ENCODE results near the gene PRR11. TPM values are rescaled to one million over a fixed set of nuclear protein-coding genes. Genes with fewer than 3 reads are reported as not detected.

Gene PRR11
- total and polyA plus RNA-seq, 4 donors: 0.63 to 4.2 (median 2.0) TPM

DNA sequence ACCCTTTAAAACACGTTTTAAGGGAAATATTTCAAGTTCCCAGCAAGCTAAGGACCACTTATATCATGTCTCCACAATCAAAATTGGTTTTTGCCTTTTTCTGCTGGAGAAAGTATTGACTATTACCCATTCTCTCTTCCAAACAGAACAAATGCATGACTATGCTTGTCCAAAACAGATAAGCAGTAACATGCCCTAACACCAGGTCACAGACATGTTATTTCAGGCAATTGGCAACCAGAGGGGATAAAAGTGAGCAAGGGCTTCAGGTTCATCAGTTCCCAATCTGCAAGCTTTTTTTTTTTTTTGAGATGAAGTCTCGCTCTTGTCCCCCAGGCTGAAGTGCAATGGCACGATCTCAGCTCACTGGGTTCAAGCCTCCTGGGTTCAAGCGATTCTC is 15.6 kb upstream of the PRR11 start:
- TF ChIP-seq, protein P1, sequence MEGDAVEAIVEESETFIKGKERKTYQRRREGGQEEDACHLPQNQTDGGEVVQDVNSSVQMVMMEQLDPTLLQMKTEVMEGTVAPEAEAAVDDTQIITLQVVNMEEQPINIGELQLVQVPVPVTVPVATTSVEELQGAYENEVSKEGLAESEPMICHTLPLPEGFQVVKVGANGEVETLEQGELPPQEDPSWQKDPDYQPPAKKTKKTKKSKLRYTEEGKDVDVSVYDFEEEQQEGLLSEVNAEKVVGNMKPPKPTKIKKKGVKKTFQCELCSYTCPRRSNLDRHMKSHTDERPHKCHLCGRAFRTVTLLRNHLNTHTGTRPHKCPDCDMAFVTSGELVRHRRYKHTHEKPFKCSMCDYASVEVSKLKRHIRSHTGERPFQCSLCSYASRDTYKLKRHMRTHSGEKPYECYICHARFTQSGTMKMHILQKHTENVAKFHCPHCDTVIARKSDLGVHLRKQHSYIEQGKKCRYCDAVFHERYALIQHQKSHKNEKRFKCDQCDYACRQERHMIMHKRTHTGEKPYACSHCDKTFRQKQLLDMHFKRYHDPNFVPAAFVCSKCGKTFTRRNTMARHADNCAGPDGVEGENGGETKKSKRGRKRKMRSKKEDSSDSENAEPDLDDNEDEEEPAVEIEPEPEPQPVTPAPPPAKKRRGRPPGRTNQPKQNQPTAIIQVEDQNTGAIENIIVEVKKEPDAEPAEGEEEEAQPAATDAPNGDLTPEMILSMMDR (IDR thresholded peaks at IDR 0.05; ENCODE audit: control extremely low read depth, extremely low read depth): no peak
- Histone ChIP-seq H3K36me3 (ENCODE audit: control insufficient read depth in 4 of 4, insufficient read depth in 4 of 4, low read length in 4 of 4) (peaks cover 0 to 4% (median 1%) of the 10 kb centered on the region in 4 donors), H3K4me1 (ENCODE audit: control insufficient read depth in 5 of 5, insufficient read depth in 5 of 5, low read length in 5 of 5) (peaks cover 0 to 3% (median 0%) of the 10 kb centered on the region in 5 donors), H3K27ac (ENCODE audit: low read depth in 1 of 2, low read length in 1 of 2) (no peak overlapping the region), H3K4me3 (no peak overlapping the region), H3K9me3 (ENCODE audit: control insufficient read depth in 4 of 4, insufficient read depth in 3 of 4, low read length in 3 of 4) (no peaks in the 10 kb centered on the region), H3K27me3 (ENCODE audit: control insufficient read depth in 3 of 3, insufficient read depth in 3 of 3, low read length in 2 of 3) (no peaks in the 10 kb centered on the region), H3K9ac (ENCODE audit: insufficient read depth in 1 of 2, low read length in 2 of 2) (no peak overlapping the region)
- WGBS, 2 donors: 97 to 98% methylated on average over 4 of the region's 4 CpGs
- ATAC-seq (ENCODE audit: insufficient read depth, low FRiP score) (no peak), DNase-seq (no peak)

DNA sequence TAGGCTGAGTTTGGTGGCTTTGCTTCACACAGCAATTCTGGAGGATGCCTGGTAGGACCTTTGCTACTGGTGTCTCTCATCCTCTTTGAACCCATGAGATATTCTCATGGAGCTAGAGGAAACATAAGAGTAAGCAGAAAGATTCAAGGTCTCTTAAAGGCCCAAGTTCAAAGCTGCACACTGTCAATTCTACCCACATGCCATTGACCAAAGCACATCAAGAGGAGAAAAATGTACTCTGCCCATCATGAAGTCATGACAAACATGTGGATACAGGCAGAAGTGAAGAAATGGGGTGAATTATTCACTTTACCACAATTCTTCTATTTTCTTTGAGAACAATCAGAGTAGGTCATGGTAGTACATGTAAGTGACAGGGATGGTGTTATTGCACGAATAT is 13.7 kb upstream of the PRR11 start:
- Histone ChIP-seq H3K4me3 (no peak overlapping the region), H3K9me3 (ENCODE audit: control insufficient read depth in 4 of 4, insufficient read depth in 3 of 4, low read length in 3 of 4) (no peaks in the 10 kb centered on the region), H3K4me1 (ENCODE audit: control insufficient read depth in 5 of 5, insufficient read depth in 5 of 5, low read length in 5 of 5) (peaks cover 0 to 3% (median 0%) of the 10 kb centered on the region in 5 donors), H3K9ac (ENCODE audit: insufficient read depth in 1 of 2, low read length in 2 of 2) (no peak overlapping the region), H3K36me3 (ENCODE audit: control insufficient read depth in 4 of 4, insufficient read depth in 4 of 4, low read length in 4 of 4) (peaks cover 0 to 4% (median 1%) of the 10 kb centered on the region in 4 donors), H3K27me3 (ENCODE audit: control insufficient read depth in 3 of 3, insufficient read depth in 3 of 3, low read length in 2 of 3) (no peaks in the 10 kb centered on the region), H3K27ac (ENCODE audit: low read depth in 1 of 2, low read length in 1 of 2) (no peak overlapping the region)
- ATAC-seq (ENCODE audit: insufficient read depth, low FRiP score): no peak
- DNase-seq: no peak
- WGBS, 2 donors: 96 to 97% methylated on average over 1 of the region's 1 CpG
- TF ChIP-seq, protein P1 (IDR thresholded peaks at IDR 0.05; ENCODE audit: control extremely low read depth, extremely low read depth): no peak

GRCh38 chr17:59145571-59146096 is 9.9 kb upstream of the PRR11 start:
- 73 to 91% methylated on average over 4 of the region's 4 CpGs for WGBS, 2 donors
- Histone ChIP-seq H3K27me3 (ENCODE audit: control insufficient read depth in 3 of 3, insufficient read depth in 3 of 3, low read length in 2 of 3) (no peaks in the 10 kb centered on the region), H3K9me3 (ENCODE audit: control insufficient read depth in 4 of 4, insufficient read depth in 3 of 4, low read length in 3 of 4) (no peaks in the 10 kb centered on the region), H3K4me1 (ENCODE audit: control insufficient read depth in 5 of 5, insufficient read depth in 5 of 5, low read length in 5 of 5) (peaks cover 0 to 4% (median 0%) of the 10 kb centered on the region in 5 donors), H3K9ac (ENCODE audit: insufficient read depth in 1 of 2, low read length in 2 of 2) (no peak overlapping the region), H3K4me3 (no peak overlapping the region), H3K27ac (ENCODE audit: low read depth in 1 of 2, low read length in 1 of 2) (no peak overlapping the region), H3K36me3 (ENCODE audit: control insufficient read depth in 4 of 4, insufficient read depth in 4 of 4, low read length in 4 of 4) (peaks cover 0 to 4% (median under 1%) of the 10 kb centered on the region in 4 donors)
- TF ChIP-seq, protein P1 (IDR thresholded peaks at IDR 0.05; ENCODE audit: control extremely low read depth, extremely low read depth): no peak
- DNase-seq: no peak
- no peak for ATAC-seq (ENCODE audit: insufficient read depth, low FRiP score)

GRCh38 chr17:59149051-59149450 is 6.5 kb upstream of the PRR11 start:
- Histone ChIP-seq H3K36me3 (ENCODE audit: control insufficient read depth in 4 of 4, insufficient read depth in 4 of 4, low read length in 4 of 4) (peaks cover 0 to 4% (median under 1%) of the 10 kb centered on the region in 4 donors), H3K9ac (ENCODE audit: insufficient read depth in 1 of 2, low read length in 2 of 2) (no peak overlapping the region), H3K27me3 (ENCODE audit: control insufficient read depth in 3 of 3, insufficient read depth in 3 of 3, low read length in 2 of 3) (no peaks in the 10 kb centered on the region), H3K9me3 (ENCODE audit: control insufficient read depth in 4 of 4, insufficient read depth in 3 of 4, low read length in 3 of 4) (no peaks in the 10 kb centered on the region), H3K27ac (ENCODE audit: low read depth in 1 of 2, low read length in 1 of 2) (no peak overlapping the region), H3K4me3 (no peak overlapping the region), H3K4me1 (ENCODE audit: control insufficient read depth in 5 of 5, insufficient read depth in 5 of 5, low read length in 5 of 5) (peaks cover 0 to 33% (median 7%) of the 10 kb centered on the region in 5 donors)
- WGBS, 2 donors: 84 to 93% methylated on average over 2 of the region's 2 CpGs
- DNase-seq: no peak
- no peak for ATAC-seq (ENCODE audit: insufficient read depth, low FRiP score)
- TF ChIP-seq, protein P1 (IDR thresholded peaks at IDR 0.05; ENCODE audit: control extremely low read depth, extremely low read depth): no peak

Measured in lung (tissue), 12 donors.